GM18508 (cell line): ENCODE data around the gene LCN9.

Source experiments
- ATAC-seq: cut with Tn5 transposase; IDR thresholded peaks from one replicate; pipeline ENCODE4 v1.9.1; 2021; ENCODE audit warnings: moderate number of reproducible peaks; ENCODE audit not compliant: insufficient read depth, unreplicated experiment

LCN9 gene

GRCh38 chr9:135714242-135715055, 51.3 kb downstream of the LCN9 start:
- ATAC-seq, result no peak

GRCh38 chr9:135715056-135715595, 52.0 kb downstream of the LCN9 start:
- no peak for ATAC-seq

GRCh38 chr9:135716045-135716444, 52.9 kb downstream of the LCN9 start:
- ATAC-seq, result no peak
